GM21381 (cell line): ENCODE data around the gene RIPOR3.
"Not testable (repeated sequence)": the region's sequence is repeated elsewhere in the genome, so short reads cannot be mapped to it uniquely, and the experiment has no call there.

Experiments used
- ATAC-seq: cut with Tn5 transposase; IDR thresholded peaks from one replicate; pipeline ENCODE4 v1.9.1; 2021; ENCODE audit warnings: mild to moderate bottlenecking, moderate library complexity; ENCODE audit not compliant: unreplicated experiment

The RIPOR3 gene

GRCh38 chr20:50724112-50724725 is 32.9 kb upstream of the RIPOR3 start:
- ATAC-seq = no peak

GRCh38 chr20:50723672-50724071 is 32.3 kb upstream of the RIPOR3 start:
- ATAC-seq = no peak

- ATAC-seq = no peak
Observed at GRCh38 chr20:50722424-50723155, 31.2 kb upstream of the RIPOR3 start.

GRCh38 chr20:50721881-50722281 is 30.5 kb upstream of the RIPOR3 start:
- ATAC-seq = no peak

- no peak for ATAC-seq
Observed at GRCh38 chr20:50720582-50720981, 29.2 kb upstream of the RIPOR3 start.

GRCh38 chr20:50720026-50720425 is 28.7 kb upstream of the RIPOR3 start:
- ATAC-seq = no peak

- no peak for ATAC-seq
Observed at GRCh38 chr20:50719328-50719727, 28.0 kb upstream of the RIPOR3 start.

GRCh38 chr20:50717974-50718761 is 26.8 kb upstream of the RIPOR3 start:
- ATAC-seq = no peak

- ATAC-seq = no peak
Observed at GRCh38 chr20:50717312-50717711, 26.0 kb upstream of the RIPOR3 start.

- no peak for ATAC-seq
Observed at GRCh38 chr20:50716518-50716917, 25.2 kb upstream of the RIPOR3 start.

GRCh38 chr20:50715694-50716093 is 24.4 kb upstream of the RIPOR3 start:
- no peak for ATAC-seq

- ATAC-seq = not testable (repeated sequence)
Observed at GRCh38 chr20:50714426-50714825, 23.1 kb upstream of the RIPOR3 start.

GRCh38 chr20:50713657-50714101 is 22.3 kb upstream of the RIPOR3 start:
- no peak for ATAC-seq

GRCh38 chr20:50712771-50713656 is 21.7 kb upstream of the RIPOR3 start:
- no peak for ATAC-seq

GRCh38 chr20:50711113-50711825 is 19.9 kb upstream of the RIPOR3 start:
- no peak for ATAC-seq

- no peak for ATAC-seq
Observed at GRCh38 chr20:50710492-50711063, 19.2 kb upstream of the RIPOR3 start.

GRCh38 chr20:50709636-50709973 is 18.3 kb upstream of the RIPOR3 start:
- ATAC-seq = no peak

- ATAC-seq = no peak
Observed at GRCh38 chr20:50708845-50709635, 17.7 kb upstream of the RIPOR3 start.

GRCh38 chr20:50704971-50705370 is 13.6 kb upstream of the RIPOR3 start:
- ATAC-seq = no peak
